DND-41 (cell line): ENCODE measurements around the gene OMA1.

Source experiments
- ATAC-seq: fragments of 200-7000 bp; cut with Tn5 transposase; 3 replicates; pipeline ENCODE4 v1.9.1; 2021; ENCODE audit warnings: low read depth; ENCODE audit not compliant: insufficient read depth
- DNase-seq: peaks from one replicate; pipeline ENCODE4 v3.0.0-alpha.2; 2020
- H2AFZ ChIP-seq: 2 replicates; pipeline ENCODE4 v1.6.0; 2012; ENCODE audit warnings: low read depth, low read length
- H3K27ac ChIP-seq: 2 replicates; pipeline ENCODE4 v1.5.1; 2012; ENCODE audit warnings: low read length, inconsistent platforms
- H3K27me3 ChIP-seq: fragments of 200-600 bp; sonication (generic); 2 replicates; pipeline ENCODE4 v1.6.0; 2012; ENCODE audit warnings: low read length, mild to moderate bottlenecking, inconsistent platforms; ENCODE audit not compliant: insufficient read depth, poor library complexity
- H3K36me3 ChIP-seq: 2 replicates; pipeline ENCODE4 v1.5.1; 2012; ENCODE audit warnings: low read length, inconsistent platforms; ENCODE audit not compliant: insufficient read depth
- H3K4me1 ChIP-seq: 2 replicates; pipeline ENCODE4 v1.5.1; 2012; ENCODE audit warnings: mild to moderate bottlenecking, low read length; ENCODE audit not compliant: insufficient read depth
- H3K4me2 ChIP-seq: 2 replicates; pipeline ENCODE4 v1.6.0; 2012; ENCODE audit warnings: mild to moderate bottlenecking, moderate library complexity, low read length, inconsistent platforms; ENCODE audit not compliant: insufficient read depth
- H3K4me3 ChIP-seq, 2 experiments: fragments of 200-600 bp in 1 of 2; shearing (Covaris generic) in 1 of 2; 2 replicates each; pipeline ENCODE4 v1.5.1; 2012 to 2016; ENCODE audit warnings: inconsistent platforms in 2 of 2, low read length in 2 of 2, mild to moderate bottlenecking in 2 of 2, low read depth in 1 of 2, moderate library complexity in 1 of 2
- H3K79me2 ChIP-seq: 2 replicates; pipeline ENCODE4 v1.6.0; 2012; ENCODE audit warnings: low read length, inconsistent platforms; ENCODE audit not compliant: insufficient read depth
- H3K9ac ChIP-seq: 2 replicates; pipeline ENCODE4 v1.6.0; 2012; ENCODE audit warnings: low read depth, mild to moderate bottlenecking, inconsistent platforms, low read length, moderate library complexity
- H3K9me3 ChIP-seq: 2 replicates; pipeline ENCODE4 v1.5.1; 2012; ENCODE audit warnings: low read length, moderate library complexity, mild to moderate bottlenecking, inconsistent platforms; ENCODE audit not compliant: insufficient read depth, severe bottlenecking
- H4K20me1 ChIP-seq: 2 replicates; pipeline ENCODE4 v1.6.0; 2012; ENCODE audit warnings: low read length; ENCODE audit not compliant: insufficient read depth
- EZH2 ChIP-seq: IDR thresholded peaks from 3 replicates; pipeline ENCODE4 v1.6.1; 2012; ENCODE audit warnings: borderline replicate concordance, low read depth, mild to moderate bottlenecking, moderate library complexity, low read length, inconsistent platforms; ENCODE audit not compliant: severe bottlenecking
- TF ChIP-seq, protein P1 (sequence below): IDR thresholded peaks from 2 replicates; pipeline ENCODE4 v1.5.1; 2012; ENCODE audit warnings: borderline replicate concordance, low read length, moderate library complexity, mild to moderate bottlenecking; ENCODE audit not compliant: poor library complexity, severe bottlenecking; ENCODE audit errors: extremely low read depth

OMA1 gene

GRCh38 chr1:58432851-58433668, 113.5 kb downstream of the OMA1 start:
- H4K20me1 ChIP-seq = no peaks in the 10 kb centered on the region
- H3K4me3 ChIP-seq = no peak overlapping the region
- H3K9ac ChIP-seq = no peak overlapping the region
- no peaks in the 10 kb centered on the region for H3K79me2 ChIP-seq
- TF ChIP-seq, protein P1, sequence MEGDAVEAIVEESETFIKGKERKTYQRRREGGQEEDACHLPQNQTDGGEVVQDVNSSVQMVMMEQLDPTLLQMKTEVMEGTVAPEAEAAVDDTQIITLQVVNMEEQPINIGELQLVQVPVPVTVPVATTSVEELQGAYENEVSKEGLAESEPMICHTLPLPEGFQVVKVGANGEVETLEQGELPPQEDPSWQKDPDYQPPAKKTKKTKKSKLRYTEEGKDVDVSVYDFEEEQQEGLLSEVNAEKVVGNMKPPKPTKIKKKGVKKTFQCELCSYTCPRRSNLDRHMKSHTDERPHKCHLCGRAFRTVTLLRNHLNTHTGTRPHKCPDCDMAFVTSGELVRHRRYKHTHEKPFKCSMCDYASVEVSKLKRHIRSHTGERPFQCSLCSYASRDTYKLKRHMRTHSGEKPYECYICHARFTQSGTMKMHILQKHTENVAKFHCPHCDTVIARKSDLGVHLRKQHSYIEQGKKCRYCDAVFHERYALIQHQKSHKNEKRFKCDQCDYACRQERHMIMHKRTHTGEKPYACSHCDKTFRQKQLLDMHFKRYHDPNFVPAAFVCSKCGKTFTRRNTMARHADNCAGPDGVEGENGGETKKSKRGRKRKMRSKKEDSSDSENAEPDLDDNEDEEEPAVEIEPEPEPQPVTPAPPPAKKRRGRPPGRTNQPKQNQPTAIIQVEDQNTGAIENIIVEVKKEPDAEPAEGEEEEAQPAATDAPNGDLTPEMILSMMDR = no peak
- TF ChIP-seq EZH2 = no peak
- no peak overlapping the region for H3K4me2 ChIP-seq
- DNase-seq (no peak), ATAC-seq (no peak)
- H3K4me1 ChIP-seq = no peaks in the 10 kb centered on the region
- no peaks in the 10 kb centered on the region for H3K9me3 ChIP-seq
- H2AFZ ChIP-seq = no peak overlapping the region
- H3K36me3 ChIP-seq = no peaks in the 10 kb centered on the region
- H3K27ac ChIP-seq = no peak overlapping the region
- H3K27me3 ChIP-seq = no peaks in the 10 kb centered on the region

- Histone ChIP-seq H3K4me1 (no peaks in the 10 kb centered on the region), H3K27ac (no peak overlapping the region), H2AFZ (no peak overlapping the region), H3K4me3 (no peak overlapping the region), H3K4me2 (no peak overlapping the region), H3K79me2 (no peaks in the 10 kb centered on the region), H3K36me3 (no peaks in the 10 kb centered on the region), H3K9ac (no peak overlapping the region), H4K20me1 (no peaks in the 10 kb centered on the region), H3K27me3 (no peaks in the 10 kb centered on the region), H3K9me3 (no peaks in the 10 kb centered on the region)
- ATAC-seq (no peak), DNase-seq (no peak)
- no peak for TF ChIP-seq EZH2
- TF ChIP-seq, protein P1 = no peak
Measured at GRCh38 chr1:58431901-58432620, 114.5 kb downstream of the OMA1 start.
